Fibroblast of skin of back (primary cell): Measurements from ENCODE around the gene ETV6.

Source experiments
- DNase-seq: peaks from one replicate; pipeline ENCODE4 v3.0.0-alpha.2; 2013

Gene ETV6

DNA sequence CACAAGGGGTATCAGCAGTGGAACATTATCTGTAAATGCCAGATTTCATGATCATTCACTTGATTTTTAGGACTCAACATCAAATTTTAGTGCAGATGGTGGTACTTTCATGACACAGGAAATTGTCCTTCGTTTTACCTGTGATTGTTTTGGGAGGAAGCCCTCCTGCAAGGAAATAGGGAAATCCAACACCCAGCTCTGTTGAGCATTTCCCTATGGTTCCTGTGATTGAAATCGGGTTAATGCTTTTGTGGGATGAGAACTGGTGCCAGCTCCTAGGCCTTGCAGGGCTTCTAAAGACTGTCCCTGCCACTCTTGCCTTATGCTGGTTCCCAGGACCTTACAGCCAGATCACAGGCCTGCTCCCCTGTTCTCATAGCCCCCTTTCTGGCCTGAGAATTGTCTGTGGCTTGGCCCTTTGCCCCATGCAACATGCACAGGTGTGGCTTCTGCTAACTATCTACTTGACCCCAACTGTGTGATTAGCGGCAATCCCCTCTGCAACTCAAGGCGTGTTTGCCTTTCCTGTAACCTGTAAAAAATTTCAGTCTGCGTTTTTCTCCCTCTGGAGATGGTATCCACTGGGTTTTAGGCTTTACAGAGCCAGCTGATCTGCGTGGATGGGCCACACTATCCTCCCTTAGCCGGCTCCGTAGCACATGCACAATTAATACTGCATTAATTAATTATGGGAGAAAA is 112.5 kb downstream of the ETV6 start:
- no peak for DNase-seq

DNA sequence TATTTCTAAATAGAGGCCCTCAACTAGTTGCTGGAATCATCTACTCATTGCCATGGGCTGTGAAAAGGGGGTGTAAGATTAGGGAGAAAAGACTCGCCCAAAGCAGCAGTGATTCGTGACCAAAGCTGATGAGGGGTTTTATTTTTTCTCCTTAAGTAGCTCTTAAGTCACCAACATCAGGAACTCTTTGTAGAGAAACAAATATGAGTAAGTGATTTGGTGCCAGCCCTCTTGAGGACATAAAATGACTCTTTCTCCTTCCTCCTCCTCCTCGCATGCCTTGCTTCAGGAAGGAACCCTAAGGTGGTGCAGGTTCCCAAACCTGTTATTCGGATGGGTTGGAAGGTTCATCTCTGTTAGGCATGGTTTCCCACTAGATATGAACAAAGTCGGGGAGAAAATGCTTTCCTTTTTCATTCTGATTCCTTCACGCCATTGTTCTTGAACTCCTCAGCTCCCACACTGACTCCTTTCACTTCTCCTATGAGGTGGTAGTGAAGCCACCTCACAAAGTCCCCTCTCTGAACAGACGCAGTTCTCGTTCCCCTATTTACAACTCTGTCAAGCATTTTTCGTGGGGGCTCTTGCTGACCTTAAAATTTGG is 113.4 kb downstream of the ETV6 start:
- peak; percentile 76 for DNase-seq

DNA sequence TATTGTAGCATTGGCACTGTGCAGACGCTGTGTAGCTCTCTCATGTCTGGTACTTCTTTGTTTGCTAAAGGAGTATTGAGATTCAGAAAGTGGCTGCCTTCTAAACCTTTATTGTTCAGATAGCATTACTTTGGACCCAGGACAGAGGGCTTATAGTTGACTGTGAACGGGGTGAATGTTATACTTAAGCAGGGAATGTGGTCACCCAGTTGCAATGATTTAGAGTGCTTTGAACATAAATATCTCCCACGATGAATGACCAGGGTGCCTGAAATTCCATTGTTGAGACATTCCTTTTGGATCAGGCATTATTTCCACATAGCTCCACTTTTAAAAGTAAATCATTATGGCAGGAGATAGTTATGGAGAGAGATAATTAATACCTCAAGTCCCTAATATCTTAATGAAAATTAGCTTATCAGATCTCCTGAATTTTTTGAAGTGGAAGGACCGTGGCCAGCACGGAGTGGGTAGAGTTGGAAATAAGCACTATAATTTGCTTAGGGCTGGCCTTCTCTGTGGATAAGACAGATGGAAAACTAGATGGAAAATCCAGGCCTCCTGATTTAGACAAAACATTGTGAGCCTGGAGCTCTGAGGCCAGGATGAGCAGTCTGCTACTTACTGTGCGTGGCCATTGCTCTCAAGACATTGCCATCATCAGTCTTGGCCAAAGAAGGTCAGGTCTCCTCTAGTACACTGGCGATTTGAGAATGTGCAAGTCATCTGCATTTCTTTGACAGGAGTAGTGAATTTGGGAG is 114.5 kb downstream of the ETV6 start:
- peak; percentile 97 for DNase-seq

DNA sequence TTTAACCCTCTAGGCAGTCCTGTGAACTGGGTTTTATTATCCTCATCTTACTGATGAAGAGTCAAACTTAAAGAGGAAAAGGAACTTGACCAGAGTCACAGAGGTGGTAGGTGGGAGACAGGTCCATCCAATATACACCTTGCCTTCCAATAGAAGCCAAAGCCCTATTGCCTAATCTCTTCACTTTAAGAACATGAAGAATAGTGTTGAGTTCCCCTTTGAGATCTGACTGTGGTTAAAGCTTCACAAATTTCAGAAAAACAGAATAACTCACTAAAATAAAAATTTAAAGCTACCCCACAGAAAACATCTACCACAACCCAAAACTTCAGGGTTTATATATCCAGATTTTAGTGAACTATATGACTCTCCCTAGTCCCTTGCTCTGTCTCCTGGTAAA is 115.4 kb downstream of the ETV6 start:
- DNase-seq: no peak

DNA sequence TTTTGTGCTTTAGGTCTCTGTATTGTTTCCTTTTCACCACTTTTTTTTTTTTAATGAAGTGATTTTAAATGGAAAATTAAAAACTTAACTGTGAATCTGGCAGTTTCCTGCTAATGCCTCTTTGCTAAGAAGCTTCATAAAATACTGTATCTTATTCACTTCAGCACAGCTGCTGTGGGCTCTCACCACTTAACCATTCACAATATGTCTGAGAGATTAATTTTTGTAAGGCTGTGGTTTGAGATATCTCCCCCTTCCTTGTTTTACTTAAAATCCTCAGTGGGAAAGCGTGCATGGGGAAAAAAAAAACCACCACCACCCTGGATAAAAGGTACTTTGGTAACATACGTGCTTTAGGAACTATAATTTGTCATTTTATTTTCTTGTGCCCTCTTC is 115.9 kb downstream of the ETV6 start:
- DNase-seq: peak; percentile 58

DNA sequence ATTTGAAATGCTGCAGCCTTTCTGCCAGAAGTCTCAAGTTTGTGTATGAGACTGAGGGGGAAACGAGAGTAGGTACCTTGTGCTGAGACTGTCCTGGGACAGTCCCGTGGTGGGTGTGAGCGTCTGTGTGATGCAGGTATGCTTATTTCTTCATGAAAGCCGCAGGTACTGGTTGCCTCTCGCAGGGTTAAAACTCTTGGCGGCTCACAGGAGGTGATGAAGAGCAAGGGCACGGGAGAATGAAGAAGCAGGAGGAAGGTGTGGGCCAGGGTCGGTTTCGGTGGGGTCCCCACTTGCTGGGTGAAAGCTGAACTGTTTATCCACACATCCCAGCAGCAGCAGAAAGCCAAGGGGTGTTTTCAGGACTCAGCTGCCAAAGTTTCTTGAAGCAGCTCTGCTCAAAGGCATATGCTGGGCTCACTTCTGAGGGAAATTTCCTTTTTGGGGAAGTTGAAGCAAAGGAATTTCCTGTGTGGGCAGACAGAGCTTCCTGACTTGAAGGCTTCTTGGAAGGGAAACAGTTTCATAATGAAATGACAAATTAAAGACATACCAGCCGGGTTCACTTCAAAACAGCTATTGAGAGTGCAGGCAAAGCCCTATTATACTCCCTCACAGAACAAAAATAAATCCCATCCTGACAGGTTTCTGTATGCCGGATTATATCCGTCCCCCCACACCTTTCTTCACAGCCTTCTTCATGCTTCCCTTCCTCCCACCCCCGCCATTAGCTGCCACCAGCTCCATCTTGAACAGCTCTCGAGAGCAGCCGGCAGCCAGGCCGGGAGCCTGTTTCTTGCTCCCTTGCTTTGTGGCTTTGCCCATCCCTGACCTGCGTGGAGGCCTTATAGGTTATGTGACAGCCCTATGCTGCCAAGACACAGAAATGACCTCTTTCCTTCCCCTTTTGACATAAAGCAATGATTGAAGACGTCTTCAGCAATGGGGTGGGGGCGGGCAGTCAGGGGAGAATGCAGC is 116.6 kb downstream of the ETV6 start:
- DNase-seq: peak; percentile 79

DNA sequence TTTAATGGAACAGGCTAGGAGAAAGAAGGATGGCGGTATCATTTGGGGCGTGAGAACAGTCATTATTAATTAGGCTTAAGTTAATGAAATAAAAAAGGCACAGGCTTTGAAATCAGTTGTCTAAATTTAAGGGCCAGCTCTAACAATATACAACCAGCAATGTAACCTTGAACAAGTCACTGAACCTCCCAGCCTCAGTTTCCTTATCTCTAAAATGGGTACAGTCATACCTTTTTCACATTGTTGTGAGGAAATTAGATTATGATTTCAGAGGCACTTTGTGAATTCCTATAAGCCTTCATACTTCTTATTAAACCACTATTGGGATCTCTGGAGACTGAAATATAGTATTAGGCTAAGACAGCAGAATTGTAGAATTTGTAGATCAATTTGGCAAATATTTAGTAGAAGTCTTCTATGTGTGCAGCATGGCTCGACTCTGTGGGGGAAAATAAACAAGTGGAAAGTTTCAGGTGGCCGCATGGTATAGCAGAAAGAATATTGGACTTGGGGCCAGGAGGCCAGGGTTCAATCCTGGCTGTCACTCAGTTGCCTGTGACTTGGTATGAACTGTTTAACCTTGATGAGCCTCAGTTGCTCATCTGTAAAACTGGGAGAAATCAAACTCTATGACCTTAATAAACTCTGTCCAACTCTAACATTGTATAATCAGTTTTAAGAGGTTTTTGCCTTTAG is 117.7 kb downstream of the ETV6 start:
- DNase-seq: no peak

DNA sequence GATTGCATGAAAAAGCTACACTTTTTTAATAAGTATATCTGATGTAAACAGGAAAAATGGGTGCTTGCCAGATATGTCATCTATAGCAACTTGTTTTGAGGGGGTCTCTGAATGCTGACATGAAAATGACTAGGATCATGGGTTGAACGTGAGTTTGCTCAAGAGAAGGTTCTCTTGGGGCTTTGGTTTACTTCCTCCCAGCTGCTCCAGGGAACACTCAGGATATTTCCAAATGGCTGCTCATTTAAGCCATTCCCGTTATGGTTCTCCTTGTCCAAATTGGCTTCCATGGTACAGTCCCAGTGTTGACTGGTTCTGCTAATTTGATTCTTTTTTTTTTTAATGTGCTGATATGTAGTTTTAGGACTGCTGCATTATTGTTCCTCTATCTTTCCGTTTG is 118.3 kb downstream of the ETV6 start:
- DNase-seq: no peak

DNA sequence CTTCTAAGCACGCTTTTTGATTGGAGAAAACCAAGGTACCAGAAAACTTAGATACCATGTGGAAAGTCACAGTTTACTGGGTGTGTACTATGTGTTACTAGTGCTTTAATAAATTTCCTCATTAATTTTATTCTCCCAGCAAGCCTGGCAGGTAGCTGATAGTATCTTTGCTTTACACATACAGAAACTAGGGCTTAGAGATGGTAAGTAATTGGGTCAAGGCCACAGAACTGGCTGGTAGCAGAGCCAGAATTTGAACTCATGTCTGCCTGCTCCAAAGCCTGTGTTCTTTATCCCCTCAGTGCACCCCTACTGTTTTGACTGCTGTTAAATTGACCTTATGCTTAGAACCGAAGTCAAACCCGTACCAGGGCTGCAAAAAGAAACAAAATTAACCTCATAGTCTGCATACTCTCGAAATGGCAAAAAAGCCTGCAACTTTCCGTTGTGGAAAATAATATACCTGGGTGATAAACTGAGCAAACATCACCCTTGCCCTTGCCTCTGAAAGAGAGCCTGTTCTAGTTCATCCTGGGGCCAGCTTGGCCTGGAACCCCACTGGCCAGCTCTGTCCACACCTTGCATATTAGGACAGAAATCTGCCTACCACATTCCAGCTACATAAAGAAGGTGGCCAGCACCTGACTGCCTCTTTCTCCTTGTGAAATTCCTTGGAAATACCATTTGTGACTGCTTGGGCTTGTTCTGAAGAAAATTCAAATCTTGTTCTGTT is 118.9 kb downstream of the ETV6 start:
- no peak for DNase-seq

DNA sequence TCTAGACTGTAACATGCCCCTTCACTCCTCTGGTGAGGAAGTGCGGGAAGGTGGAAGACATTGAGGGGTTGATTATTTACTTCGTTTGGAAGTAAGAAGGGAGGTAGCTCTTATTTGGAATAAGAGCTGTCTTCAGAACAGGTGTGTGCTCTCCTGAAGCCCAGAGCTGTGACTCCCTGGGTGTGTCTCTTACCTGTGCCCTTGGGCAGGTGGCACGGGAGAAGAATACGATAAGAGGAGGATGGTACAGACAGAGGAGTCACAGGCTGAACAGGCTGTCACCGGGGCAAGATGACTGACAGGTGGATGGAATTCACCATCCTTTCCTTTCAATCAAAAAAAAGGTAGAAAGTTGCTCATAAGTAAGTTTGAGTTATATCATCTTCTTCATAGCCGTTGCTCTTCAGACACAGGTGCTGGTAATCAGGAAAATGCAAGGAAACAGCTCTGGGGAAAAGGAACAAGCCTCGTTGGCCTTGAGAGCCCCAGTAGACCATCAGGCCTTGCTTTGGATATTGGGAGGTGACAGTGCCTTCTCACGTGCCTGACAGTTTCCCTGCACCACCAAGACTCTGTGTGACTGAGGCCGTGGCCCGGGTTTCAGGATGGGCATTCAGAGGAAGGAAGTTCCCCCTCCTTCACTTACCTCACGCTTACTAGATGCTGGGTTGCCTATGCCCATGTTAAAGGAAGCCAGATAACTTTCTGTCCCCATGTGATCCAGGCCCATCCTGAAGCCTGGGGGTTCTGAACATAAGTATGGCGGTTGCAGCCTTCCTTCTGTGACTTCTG is 120.4 kb downstream of the ETV6 start:
- no peak for DNase-seq

DNA sequence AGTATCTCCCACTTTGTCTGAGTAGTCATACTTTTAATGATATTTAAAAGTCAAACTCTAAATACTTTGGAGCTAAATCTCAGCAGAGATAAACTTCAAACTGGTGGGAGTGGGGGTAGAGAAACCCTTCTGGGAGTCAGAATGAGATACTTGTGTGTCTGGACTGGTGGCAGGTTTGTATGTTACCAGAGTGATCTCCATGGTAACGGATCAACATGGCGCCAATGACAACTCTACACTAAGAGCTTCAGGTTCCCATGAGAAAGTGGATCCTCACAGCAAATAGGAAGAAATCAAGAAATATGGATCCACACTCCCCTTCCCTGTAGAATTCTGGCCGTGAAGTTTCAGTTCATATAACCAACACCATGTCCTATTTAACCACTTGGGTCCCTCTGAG is 121.9 kb downstream of the ETV6 start:
- peak; percentile 36 for DNase-seq

DNA sequence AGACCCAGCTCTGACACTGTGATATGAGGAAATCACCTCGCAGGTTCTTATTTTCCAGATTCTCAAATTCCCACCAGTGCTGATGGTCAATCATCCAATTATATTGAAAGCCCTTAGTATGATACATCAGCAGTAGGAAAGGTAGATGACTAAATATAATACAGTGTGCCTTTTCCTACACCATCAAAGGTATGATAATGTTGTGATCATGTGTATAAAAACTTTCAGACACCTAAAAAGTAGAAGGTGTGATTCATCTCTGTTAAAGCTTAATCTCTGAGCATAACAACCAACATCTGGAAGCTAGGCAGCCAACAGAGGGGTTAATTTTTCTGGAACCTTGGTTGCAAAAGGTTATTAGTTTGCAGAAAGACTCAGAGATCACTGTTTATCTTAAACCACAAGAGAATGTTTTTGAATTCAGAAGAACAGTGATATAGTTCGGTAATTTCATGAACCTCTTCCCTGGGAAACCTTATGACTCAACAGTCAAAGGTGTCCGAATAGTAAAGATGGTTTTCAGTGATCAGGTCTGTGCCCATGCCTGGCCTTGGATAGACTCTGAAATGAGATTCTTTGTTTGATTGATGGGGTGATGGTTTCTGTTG is 122.5 kb downstream of the ETV6 start:
- peak; percentile 54 for DNase-seq

DNA sequence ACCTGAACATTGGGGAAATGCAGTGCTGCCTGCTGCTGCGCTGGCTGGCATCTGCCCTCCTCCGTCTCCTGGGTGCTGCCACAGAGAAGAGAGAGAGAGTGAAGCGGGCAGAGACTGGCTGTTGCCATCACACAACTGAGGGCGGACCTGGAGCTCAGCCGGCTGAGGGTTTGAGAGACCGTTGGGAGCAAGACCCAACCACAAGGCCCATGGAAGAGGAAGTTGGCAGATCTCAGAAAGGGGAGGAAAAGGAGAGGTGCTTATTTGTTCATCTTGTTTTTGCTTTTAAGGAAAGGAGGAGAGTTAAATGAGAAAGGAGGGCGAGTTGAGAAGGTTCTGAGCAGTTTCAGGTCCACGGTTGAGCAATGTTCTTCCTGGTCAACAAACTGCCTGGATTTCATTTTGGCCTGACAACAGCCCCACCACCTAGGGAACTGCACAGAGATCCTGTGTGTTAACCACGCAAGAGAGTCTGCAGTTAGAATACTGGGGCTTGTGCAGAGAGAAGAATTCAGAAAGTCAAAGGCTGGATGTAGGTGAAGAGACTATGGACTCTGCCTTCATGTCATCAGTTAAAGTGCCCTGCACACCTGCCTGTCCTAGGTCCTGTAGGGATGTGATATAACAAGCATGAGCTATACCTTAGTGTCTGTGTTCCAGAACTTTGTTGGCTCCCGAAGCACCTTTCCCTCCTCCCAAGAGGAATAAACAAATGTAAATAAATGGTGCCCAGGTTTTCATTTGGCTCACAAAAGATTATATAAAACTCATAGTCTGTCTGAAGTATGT is 124.6 kb downstream of the ETV6 start:
- no peak for DNase-seq

DNA sequence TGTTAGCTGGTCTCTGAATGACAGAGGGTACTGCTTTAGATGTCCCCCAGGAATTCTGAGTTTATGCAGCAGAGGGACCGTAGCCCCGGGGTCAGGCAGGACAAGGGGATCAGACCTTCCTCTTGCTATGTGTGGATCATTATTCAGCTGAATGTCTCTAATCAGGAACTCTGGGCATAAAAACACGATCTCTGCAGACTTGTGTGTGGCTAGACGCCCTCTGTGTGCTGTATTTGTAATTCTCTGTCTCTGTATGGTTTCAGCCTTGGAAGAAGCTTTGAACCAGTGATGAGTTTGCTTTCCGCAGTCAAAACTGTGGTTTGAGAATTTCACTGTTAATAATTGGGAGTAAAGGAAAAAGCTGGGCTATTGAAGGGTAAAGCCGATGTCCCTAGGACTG is 125.3 kb downstream of the ETV6 start:
- DNase-seq: no peak

DNA sequence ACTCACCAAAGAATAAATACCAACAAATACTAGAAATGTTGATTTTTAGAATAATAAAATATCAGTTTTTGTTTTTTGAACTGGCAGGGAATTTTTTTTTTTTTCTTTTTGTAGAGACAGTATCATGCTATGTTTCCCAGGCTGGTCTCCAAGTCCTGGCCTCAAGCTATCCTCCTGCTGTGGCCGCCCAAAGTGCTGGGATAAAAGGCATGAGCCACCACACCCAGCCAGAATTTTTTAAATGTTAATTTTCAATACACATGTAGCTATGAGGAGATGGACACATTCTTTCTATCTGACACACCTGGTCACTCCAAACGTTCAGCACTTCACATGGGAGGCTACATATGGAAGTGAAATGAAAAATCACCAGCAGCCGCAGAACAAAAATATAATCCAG is 126.8 kb downstream of the ETV6 start:
- no peak for DNase-seq

DNA sequence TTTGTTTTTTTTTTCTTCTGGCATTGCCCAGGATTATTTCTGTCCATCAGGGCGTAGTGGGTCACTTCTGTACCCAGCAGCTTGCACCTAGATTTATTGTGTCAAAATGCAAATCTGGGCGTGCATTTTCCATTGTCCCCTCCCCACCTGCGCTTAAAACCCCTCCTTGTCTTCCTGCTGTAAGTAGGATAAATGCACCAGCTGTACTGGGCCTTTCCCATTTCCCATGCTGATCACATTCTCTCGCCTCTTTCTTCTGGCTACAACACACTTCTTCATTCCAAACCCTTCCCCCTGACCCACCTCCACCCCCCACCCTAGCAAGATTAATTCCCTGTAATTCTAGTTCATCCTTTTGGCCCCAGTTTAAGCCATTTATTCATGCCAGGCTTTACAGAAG is 128.0 kb downstream of the ETV6 start:
- no peak for DNase-seq

DNA sequence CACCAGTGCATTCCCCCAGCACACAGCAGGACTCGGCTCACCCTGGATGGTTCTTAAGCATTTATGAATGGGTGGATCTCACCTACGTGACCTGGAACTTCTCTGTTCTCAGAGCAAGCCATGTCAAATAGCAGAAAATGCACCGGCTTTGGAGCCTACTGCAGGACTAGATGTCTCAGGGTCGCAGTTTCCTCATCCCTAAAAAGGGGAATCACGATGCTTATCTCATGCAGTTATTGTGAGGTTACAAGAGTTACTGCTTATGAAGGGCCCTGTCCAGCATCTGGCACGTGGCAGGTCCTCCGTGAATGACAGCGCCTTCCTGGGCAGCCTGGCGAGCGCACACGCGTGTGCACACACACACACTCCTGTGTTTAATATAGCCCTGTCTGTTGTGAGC is 128.5 kb downstream of the ETV6 start:
- DNase-seq: no peak

DNA sequence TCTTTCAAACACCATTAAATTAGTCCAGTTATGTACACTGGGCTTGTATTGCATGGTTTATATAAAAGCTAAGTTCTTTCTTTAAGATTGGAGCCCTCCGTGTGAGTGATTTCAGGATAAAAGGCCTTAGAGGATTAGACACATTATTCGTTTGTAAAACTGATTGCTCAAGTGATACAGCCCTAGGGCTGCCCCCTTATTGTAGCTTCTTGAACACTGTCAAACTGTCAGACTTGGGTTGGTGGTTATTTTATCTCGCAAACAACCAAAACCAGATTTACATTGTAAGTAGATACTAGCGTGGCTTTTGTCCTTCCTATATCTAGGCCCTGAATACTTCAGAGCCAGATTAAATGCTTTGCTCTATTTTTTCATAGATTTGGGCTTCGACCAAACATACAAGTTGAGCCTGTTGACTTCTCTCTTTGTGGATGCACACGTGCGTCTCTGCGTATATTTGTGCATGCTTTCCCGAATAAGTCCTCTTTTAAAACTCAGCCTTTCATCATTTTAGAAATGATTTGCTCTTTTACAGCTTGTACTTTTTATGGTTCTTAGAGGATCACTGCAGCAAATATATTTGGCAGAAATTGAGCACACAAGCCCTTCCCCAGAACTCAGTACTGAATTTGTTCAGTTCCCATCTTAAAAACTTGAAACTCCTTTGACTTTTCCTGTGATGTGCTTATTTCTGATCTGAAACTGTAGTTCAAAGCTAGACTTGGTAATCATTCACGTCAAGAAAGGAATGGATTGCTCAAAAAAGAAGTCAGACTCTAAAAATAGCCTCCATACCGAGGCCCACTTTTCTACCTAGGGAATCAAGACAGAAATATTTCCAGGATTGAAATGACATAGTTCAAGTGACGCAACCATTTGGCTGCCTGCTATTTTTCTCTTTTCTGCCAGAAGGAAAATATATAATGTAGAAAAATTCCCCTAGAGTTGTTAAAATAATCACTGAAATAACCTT is 129.5 kb downstream of the ETV6 start:
- peak; percentile 71 for DNase-seq
